NCI-H1436 treated with DMSO at 0.1 percent for 48 hours (cell line): Measurements from ENCODE around the gene LRRC66.

Source experiments
- DNase-seq: peaks from one replicate; lab custom pipeline; 2025; lab: John Stamatoyannopoulos, UW

The LRRC66 gene, protein sequence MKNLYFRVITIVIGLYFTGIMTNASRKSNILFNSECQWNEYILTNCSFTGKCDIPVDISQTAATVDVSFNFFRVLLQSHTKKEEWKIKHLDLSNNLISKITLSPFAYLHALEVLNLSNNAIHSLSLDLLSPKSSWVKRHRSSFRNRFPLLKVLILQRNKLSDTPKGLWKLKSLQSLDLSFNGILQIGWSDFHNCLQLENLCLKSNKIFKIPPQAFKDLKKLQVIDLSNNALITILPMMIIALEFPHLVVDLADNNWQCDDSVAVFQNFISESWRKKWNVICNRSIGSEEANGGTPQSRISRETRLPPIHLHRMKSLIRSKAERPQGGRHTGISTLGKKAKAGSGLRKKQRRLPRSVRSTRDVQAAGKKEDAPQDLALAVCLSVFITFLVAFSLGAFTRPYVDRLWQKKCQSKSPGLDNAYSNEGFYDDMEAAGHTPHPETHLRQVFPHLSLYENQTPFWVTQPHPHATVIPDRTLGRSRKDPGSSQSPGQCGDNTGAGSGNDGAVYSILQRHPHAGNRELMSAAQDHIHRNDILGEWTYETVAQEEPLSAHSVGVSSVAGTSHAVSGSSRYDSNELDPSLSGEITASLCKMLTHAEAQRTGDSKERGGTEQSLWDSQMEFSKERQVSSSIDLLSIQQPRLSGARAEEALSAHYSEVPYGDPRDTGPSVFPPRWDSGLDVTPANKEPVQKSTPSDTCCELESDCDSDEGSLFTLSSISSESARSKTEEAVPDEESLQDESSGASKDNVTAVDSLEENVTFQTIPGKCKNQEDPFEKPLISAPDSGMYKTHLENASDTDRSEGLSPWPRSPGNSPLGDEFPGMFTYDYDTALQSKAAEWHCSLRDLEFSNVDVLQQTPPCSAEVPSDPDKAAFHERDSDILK

GRCh38 chr4:52019936-52020657 is at the start of gene LRRC66:
Gene LRRC66 (minus strand): TSS chr4:52020363. CDS start chr4:52017613, 2,750 bp downstream.
- DNase-seq: no peak

DNA sequence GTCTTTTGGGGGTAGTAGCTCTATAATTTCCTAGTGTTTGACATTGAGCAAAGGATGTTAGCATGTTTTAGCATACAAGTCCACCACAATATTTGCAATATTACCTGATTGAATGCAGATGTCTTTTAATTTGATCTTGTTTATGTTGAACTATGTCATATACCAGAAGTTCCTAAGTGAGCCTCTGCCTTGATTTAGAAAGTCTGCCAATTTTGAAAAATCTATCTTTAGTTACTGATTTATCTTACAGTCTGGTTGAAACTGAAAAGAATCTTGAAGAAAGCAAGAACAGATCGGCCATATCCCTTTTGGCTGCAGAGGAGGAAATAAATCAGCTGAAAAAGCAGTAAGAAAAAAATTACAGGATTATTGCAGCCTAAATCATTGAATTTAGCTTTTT is 49.4 kb upstream of the LRRC66 start:
- no peak for DNase-seq

DNA sequence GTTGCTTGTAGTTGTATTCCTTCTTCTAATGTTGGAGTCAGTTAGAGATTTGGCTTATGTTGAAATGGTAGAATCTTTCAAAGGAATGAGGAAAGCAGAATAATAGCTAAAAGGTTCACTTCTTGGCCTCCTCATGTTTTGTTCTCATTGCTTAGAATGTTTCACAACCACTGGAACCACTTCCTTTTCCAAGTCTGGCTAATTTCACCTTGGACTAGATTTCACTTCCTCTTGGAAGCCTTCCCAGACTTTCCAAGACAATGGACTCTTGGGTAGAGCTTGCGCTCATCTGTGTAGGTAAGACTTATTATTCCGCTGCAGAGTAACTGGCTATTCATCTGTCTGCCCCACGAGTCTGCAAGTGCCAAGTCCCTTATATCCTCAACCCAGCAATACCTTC is 39.2 kb upstream of the LRRC66 start:
- no peak for DNase-seq

DNA sequence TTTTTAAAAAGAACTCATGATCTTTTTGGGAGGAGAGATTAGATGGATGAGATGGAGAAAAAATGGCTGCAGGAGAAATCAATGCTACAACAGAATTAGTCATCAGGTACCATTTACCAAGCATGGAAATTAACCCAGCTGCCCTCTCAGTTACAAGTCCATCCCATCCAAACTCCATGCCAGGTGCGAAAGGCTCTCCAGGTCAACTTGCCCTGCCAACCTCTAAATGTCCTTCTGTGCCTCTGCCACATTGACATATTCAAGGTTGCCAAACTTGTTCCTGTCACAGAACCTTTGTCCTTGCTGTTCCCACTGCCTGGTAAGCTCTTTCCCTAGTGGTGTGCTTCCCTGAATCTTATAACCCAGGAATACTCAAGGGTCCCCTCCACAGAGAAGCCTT is 38.1 kb upstream of the LRRC66 start:
- DNase-seq: no peak

DNA sequence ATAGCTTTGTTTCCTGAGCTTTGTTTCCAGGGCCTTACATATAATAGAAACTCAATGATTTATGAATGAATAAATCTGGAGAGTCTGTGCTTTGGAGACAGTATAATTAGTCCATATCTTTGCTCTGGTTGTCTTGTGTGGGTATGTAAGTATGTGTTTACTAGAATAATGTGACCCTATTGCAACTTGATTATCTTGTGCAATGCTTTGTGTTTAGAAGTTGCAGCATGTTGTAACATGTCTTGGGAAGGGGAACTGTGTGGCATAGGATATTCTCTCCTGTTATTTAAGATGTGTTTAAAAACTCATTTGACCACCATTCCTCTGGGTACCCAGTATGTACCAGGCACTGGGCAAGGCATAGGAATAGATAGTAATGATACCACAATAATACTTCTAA is 37.0 kb upstream of the LRRC66 start:
- no peak for DNase-seq

- no peak for DNase-seq
Observed at GRCh38 chr4:52054254-52054653, 34.1 kb upstream of the LRRC66 start.

GRCh38 chr4:52052475-52052780 is 32.3 kb upstream of the LRRC66 start:
- DNase-seq: no peak

- DNase-seq: no peak
Observed at GRCh38 chr4:52051615-52052474, 31.7 kb upstream of the LRRC66 start.

DNA sequence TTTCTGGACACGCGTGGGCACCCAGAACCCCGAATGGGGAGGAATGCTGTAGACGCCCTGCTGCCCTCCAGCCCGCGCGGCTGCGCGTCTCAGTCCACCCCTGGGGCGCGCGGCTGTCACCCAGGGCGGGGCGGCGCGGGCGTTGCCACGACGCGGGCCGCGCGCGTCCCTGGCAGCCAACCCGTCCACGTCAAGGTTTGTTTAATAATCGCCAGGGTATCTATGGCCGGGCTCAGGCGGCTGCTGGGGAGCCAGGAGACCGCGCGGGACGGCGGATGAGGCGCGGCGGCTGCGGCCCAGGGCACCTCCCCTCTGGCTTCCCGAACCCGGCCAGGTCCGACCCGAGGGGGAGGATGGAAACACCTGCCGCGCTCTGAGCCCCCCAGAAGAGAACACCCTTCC is 31.1 kb upstream of the LRRC66 start, which contains the start of gene SPATA18:
SPATA18 (plus strand) TSS at position 92 of the 402 bp plus-strand sequence. CDS start 401 bp downstream, outside the sequence.
- DNase-seq: no peak

GRCh38 chr4:52049266-52049665 is 29.1 kb upstream of the LRRC66 start:
- DNase-seq: no peak

- DNase-seq: no peak
Observed at GRCh38 chr4:52045028-52045427, 24.9 kb upstream of the LRRC66 start.

DNA sequence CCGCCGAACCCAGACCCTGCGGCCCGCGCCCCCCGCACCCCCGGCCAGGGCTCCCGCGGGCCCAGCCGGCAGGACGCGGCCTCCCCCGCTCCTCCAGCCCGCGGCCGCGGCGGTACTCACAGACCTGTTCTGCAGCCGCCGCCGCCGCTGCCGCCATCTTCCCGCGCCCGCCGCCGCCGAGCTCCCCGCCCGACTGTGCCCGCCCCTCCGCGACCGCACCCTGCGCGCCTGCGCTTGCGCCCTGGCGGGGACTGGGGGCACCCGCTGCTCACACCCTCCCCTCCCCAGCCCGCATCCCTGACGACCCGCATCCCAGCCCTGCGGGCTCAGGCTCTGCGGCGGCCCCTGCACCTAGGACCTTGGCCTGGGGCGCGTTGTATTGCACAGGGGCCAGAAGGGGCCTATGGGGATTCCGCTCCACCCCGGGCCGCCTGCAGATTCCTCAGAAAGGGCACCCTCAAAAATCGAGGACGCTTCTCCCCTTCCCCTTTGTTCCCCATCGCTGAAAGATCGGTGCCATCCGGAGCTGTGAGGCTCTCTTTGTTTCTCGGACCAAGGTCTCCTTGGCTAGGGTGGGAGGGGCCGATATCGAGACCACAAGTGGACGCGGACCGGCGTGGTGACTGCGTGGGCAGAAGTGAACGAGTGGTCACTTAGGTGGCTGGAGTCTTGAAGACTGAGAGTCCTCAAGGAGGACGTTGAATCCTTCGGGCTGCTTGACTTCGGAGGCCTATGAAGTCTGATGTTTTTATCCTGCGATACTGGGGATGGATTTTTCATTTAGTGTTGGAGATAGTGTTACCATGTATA is 18.1 kb upstream of the LRRC66 start, which contains the start of gene SGCB:
SGCB (minus strand) TSS at position 197 of the 810 bp plus-strand sequence; CDS start at position 157, 40 bp downstream.
- DNase-seq: no peak

- no peak for DNase-seq
Observed at GRCh38 chr4:52037689-52038102, 17.5 kb upstream of the LRRC66 start.

DNA sequence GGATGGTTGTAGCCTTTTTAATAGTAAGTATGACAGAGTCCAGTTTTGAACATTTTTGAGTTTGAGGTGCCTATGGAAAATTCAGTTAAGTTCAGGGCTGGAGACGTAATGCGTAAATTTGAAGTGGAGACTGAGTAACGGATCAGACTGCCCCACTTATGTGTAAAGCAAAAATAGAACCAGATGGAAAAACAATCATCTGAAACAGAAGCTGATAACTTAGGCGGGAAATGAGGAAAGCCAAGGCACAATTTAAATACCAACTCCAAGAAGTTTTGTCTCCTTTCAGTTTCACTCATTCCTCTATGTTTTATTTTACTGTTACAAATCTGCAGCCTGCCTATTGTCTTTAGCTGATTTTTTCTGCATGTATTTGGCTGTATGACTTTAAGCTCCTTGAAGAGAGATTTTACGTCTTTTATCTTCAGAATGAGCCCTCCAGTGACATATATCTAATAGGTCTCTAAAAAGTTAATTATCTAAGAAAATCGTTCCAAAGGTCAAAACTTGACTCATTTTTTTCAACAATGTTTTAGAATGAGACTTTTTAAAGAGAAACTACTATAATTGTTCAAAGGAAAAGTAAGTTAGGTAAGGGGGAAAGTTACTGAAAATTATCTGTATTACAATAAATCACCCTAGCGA is 16.8 kb upstream of the LRRC66 start:
- no peak for DNase-seq

GRCh38 chr4:52035190-52035589 is 15.0 kb upstream of the LRRC66 start:
- DNase-seq: no peak

DNA sequence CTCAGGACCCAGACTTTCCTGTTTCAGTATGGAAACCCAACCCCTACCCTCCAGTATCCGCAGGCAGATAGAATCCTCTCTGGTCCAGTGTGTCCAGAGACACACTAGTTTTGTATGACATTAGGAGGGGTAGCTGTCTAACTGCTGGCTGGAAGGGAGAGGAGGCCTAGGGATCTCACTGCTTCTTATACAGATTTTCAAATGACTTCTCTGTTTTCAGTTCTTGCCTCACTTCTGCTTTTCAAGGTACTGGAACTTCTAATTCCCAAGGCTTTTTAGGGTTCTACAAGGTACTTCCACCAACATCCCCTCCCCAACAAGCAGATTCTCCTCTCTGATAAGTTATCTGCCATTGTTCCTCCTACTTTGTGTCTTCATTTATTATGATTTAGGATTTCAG is 11.8 kb upstream of the LRRC66 start:
- no peak for DNase-seq

DNA sequence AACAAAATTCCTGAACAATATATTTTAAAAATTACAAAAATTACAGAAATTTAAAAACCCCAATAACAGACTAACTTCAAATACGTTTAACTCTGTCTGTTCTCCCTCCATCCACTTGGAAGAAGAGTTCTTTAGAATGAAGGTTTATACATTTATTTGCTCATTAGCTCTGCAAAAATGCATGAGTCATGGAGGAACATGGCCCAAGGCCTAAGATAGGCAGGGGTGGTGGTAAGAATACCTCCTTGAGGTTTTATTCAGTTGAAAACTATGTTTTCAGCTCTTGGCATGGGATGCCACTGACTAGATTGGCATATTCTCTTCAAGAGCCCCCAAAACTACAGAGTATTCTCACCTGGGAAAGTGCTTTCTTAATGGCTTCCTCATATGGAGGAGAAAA is 8.8 kb upstream of the LRRC66 start:
- DNase-seq: no peak

DNA sequence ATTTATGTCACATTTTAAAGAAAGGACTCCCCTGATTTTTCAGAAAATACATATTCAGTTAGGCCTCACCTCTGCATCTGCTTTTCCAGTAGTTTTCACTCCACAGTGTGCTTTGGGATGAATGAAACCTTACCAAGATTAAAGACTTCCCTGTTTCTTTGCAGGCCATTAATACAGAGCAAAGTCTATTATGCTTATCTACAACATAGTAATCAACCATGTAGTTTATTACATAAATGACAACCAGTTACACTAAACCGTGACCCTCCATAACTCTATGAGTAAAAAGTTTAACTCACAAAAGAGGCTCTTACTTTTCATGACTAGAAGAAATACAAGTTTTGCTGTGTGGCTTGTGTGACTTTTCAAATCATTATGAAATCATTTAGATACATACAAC is 2.3 kb downstream of the LRRC66 start:
- no peak for DNase-seq

GRCh38 chr4:52016981-52017380 is 3.2 kb downstream of the LRRC66 start:
- no peak for DNase-seq

DNA sequence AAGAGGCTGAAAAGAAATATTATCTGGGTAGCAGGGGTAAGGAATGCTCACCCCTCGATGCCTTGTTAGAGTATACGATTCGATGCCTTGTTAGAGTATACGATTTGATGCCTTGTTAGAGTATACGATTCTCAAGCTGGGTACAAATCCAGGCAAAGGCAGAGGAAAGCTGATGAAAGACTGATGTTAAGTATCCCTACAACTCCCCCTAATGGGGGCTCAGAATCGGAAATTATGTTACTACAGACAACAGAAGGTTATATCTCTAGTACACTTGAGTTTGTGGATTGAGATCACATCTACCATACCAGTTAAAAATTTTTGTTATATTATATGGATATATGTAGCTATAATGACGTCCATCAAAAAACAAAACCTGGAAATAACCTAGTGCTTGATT is 4.8 kb downstream of the LRRC66 start:
- DNase-seq: no peak
